GM23338 (cell line): Measurements from ENCODE around the gene AKAP9.

ENCODE experiments used
- CTCF ChIP-seq, 2 experiments: fragments of 200-600 bp in 1 of 2; sonication (generic) in 1 of 2; conservative IDR thresholded peaks; 2 replicates each; pipeline versions ENCODE4 v1.5.1 to v1.6.1; 2016 to 2017; ENCODE audit warnings: antibody characterized with exemption in 2 of 2, low read depth in 2 of 2, mild to moderate bottlenecking in 2 of 2, moderate library complexity in 1 of 2
- EZH2 ChIP-seq: fragments of 200-600 bp; sonication (generic); IDR thresholded peaks from one replicate; pipeline ENCODE4 v1.8.0; 2017; ENCODE audit warnings: antibody characterized with exemption, mild to moderate bottlenecking, low read depth; ENCODE audit not compliant: unreplicated experiment
- EZH2phosphoT487 ChIP-seq: fragments of 200-600 bp; sonication (generic); IDR thresholded peaks from one replicate; pipeline ENCODE4 v1.8.1; 2018; ENCODE audit warnings: antibody characterized with exemption; ENCODE audit not compliant: unreplicated experiment
- JUNB ChIP-seq: IDR thresholded peaks from one replicate; pipeline ENCODE4 v1.6.1; 2016; ENCODE audit warnings: antibody characterized with exemption; ENCODE audit not compliant: unreplicated experiment
- NANOG ChIP-seq: IDR thresholded peaks from 2 replicates; pipeline ENCODE4 v1.6.1; 2016; ENCODE audit warnings: antibody characterized with exemption, borderline replicate concordance

- no peak for TF ChIP-seq JUNB
- no peak for TF ChIP-seq NANOG
- TF ChIP-seq CTCF (conservative IDR thresholded peaks at IDR 0.05; ENCODE audit: low read depth in 2 of 2), result no peak
- TF ChIP-seq EZH2phosphoT487, result no peak
- TF ChIP-seq EZH2, result no peak
Observed at GRCh38 chr7:92013611-92014010, 72.9 kb downstream of the AKAP9 start.
